GM18508 (cell line): ENCODE results near the gene RASEF.
"Not testable (repeated sequence)": the region's sequence is repeated elsewhere in the genome, so short reads cannot be mapped to it uniquely, and the experiment has no call there.

ENCODE experiments used
- ATAC-seq: cut with Tn5 transposase; IDR thresholded peaks from one replicate; pipeline ENCODE4 v1.9.1; 2021; ENCODE audit warnings: moderate number of reproducible peaks; ENCODE audit not compliant: insufficient read depth, unreplicated experiment

RASEF gene

DNA sequence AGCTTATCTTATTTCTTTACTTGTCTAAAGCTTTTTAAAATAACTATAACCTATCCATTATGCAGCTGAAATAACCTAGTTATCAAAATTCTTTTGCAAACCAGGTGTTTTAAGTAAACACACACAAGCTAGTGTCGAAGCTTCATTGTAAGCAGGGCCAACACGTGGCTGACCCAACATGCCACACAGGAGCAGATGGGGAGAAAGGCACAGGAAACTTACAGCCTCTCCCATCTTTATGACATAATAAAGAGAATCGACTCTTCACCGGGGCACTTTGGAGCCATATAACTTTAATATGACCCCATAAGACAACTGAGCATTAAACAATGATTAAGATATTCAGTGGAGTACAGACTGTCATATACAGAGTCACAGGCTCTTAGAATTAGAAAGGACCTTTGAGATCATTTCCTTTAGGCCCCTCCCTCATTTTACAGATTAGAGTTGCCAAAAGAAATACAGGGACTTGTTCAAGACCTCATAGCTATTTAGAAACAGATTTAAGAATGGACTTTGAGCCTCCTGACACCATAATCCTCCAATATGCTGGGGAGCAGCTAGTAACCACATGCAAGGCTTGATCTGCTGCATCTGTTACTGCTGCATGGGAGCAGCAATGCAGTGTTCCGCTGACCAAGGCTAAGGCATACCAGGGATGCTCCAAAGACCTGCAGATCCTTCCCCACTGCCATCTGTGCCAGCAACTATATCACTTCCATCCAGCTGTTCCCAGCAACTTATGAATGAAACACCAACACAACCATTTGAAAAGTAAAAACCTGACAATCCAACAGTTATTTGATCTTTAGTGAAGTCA lies 75.4 kb downstream of the RASEF start:
- ATAC-seq = no peak

GRCh38 chr9:82981552-82981951 lies 81.4 kb downstream of the RASEF start:
- no peak for ATAC-seq

DNA sequence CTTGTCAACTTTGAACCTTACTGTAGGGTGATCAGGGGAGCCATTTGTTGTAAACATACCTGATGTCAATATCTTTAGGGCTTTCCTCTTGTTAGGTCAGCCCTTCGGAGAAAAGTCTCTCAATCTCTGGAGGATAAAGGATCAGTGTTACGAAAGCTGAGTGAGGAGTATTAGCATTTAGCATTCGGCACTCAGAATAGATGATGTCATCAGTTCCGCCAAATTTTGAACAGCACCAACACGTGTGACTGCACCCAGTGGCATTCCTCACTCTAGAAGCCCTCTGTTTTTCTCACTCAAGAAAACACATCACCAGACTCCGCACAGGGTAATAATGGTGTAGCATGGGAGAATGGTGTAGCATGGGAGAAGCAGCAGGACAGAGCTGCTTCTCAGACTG lies 87.8 kb downstream of the RASEF start:
- ATAC-seq = no peak

- no peak for ATAC-seq
These were observed 90.5 kb downstream of the RASEF start for GRCh38 chr9:82972446-82972845.

GRCh38 chr9:82970359-82970758 lies 92.6 kb downstream of the RASEF start:
- no peak for ATAC-seq

GRCh38 chr9:82969291-82969690 lies 93.7 kb downstream of the RASEF start:
- no peak for ATAC-seq

- ATAC-seq = no peak
These were observed 94.1 kb downstream of the RASEF start for GRCh38 chr9:82968816-82969215.

- no peak for ATAC-seq
These were observed 94.6 kb downstream of the RASEF start for GRCh38 chr9:82968388-82968787.

DNA sequence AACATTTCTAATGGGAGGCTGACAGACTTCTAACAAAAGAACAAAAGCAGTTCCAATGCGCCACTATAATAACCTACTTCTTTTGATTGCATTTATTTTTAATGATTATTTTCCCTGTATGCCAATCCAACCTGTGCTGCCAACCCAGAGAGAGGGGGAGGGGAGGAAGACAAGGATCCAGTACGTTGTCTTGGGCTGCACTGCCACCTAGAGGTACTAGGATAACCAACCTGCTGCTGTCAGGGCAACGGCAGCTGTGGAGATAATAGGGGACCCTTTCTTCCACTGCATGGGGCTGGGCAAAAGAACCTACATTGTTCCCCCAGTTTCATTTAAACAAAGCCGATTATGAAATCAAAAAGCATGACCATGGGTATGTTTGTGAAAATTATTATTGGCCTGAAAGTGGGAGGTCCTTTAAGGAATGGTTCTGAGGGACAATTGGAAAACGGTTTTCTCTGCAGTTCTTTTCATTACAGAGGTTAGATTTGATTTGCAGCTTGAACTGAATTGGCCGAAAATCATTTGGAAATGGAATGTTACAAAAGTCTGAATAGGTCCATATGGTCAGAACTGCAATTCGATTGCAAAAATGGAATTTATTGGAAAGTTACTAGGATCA lies 101.3 kb downstream of the RASEF start:
- peak; percentile 86 for ATAC-seq

- no peak for ATAC-seq
These were observed 105.2 kb downstream of the RASEF start for GRCh38 chr9:82957529-82958379.

- no peak for ATAC-seq
These were observed 113.7 kb downstream of the RASEF start for GRCh38 chr9:82949203-82949602.

DNA sequence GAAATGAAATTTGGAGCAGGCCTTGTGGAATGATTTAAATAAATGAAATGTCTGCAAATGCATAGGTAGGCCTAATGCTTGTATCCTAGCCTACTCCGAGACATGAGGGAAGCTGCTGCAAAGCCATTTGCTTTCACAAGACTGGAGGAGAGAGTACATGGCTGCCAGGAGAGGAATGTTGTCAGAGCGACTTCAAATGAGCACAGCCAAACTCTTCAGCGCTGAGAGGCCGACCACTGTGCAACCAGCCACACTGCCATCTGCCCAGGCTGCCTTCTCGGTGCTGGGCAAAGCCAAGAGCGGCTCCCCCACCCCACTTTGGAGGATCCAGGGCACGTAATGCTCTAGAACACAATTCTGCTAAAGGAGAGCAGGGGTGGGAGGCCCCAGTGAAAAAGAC lies 122.6 kb downstream of the RASEF start:
- ATAC-seq = no peak

DNA sequence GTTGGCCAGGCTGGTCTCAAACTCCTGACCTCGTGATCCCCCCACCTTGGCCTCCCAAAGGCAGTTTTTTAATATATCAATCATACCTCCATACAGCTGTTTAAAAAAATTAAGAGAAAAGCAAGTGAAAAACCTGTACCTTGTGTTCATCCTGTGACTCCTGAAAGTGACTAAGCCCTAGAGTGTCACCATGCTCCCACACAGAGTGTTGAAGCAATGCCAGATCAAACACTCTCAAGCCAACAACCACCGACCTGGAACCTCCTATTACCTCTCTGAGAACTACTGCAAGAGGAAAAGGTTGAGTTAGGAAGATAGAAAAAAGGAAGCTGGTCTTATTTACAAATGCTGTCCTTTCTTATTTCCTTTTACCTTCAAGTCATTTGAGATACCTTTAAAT lies 123.5 kb downstream of the RASEF start:
- ATAC-seq = no peak

- ATAC-seq = no peak
These were observed 124.3 kb downstream of the RASEF start for GRCh38 chr9:82938426-82939218.

DNA sequence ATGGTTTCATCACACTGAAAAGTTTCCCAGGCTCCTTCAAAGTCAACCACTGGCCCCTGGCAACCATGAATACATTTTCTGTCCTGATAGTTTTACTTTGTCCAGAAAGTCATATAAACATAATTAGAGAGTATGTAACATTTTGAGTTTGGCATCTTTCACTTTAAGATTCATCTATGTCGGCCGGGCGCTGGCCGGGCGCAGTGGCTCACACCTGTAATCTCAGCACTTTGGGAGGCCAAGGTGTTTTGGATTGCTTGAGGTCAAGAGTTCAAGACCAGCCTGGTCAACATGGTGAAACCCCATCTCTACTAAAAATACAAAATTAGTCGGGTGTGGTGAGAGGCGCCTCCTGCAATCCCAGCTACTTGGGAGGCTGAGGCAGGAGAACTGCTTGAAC lies 126.4 kb downstream of the RASEF start:
- not testable (repeated sequence) for ATAC-seq

DNA sequence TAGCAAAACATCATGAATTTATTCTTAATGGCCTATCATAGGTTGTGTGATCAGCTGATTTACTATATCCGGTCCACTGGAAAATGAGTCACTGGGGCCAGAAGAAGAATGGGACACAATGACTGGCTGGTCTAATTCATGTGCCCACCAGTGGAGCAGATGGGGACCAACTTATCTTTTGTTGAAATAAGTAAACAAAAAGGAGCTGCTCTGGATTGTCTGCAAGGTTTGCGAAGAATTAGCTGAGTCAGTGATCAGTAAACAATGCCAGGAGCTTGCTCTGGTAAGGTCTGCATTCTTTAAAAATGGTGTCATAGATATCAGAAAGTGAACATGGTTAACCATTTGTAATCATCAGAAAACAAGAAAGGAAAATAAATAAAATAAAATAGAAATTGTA lies 128.0 kb downstream of the RASEF start:
- no peak for ATAC-seq

GRCh38 chr9:82934025-82934424 lies 128.9 kb downstream of the RASEF start:
- not testable (repeated sequence) for ATAC-seq

GRCh38 chr9:82930116-82930515 lies 132.8 kb downstream of the RASEF start:
- ATAC-seq = no peak
